GM12864 (cell line): ENCODE data around the gene C17orf100.
"Not testable (repeated sequence)": the region's sequence is repeated elsewhere in the genome, so short reads cannot be mapped to it uniquely, and the experiment has no call there.

Experiments used
- DNase-seq: peaks from one replicate; pipeline ENCODE4 v3.0.0-alpha.2; 2011; ENCODE audit warnings: low read depth
- H3K4me3 ChIP-seq: 2 replicates; pipeline ENCODE4 v1.5.1; 2011; ENCODE audit warnings: mild to moderate bottlenecking, low read depth, low read length, control low read depth
- CTCF ChIP-seq: IDR thresholded peaks from 2 replicates; pipeline ENCODE4 v1.5.1; 2011; ENCODE audit warnings: low read depth, mild to moderate bottlenecking, moderate library complexity, low read length, control low read depth, inconsistent platforms; ENCODE audit errors: missing control alignments

C17orf100 gene

GRCh38 chr17:6654841-6655731 lies 3.5 kb downstream of the C17orf100 start:
- no peak for DNase-seq
- no peak for TF ChIP-seq CTCF
- no peak overlapping the region for H3K4me3 ChIP-seq

GRCh38 chr17:6655732-6656361 lies 4.3 kb downstream of the C17orf100 start:
- DNase-seq, result not testable (repeated sequence)
- peak overlapping the region; percentile 29; the same call in 1 of the 2 replicates for H3K4me3 ChIP-seq

GRCh38 chr17:6656797-6657632 lies 5.5 kb downstream of the C17orf100 start:
- H3K4me3 ChIP-seq, result peak overlapping the region; percentile 66
- DNase-seq, result not testable (repeated sequence)

GRCh38 chr17:6657633-6658287 lies 6.2 kb downstream of the C17orf100 start:
- DNase-seq, result no peak
- H3K4me3 ChIP-seq, result peak overlapping the region; percentile 66
- TF ChIP-seq CTCF, result no peak

- not testable (repeated sequence) for H3K4me3 ChIP-seq, DNase-seq
Observed at GRCh38 chr17:6658411-6658810, 6.8 kb downstream of the C17orf100 start.

- H3K4me3 ChIP-seq, result no peak overlapping the region
- no peak for TF ChIP-seq CTCF
- no peak for DNase-seq
Observed at GRCh38 chr17:6660101-6660500, 8.5 kb downstream of the C17orf100 start.

- H3K4me3 ChIP-seq, result peak overlapping the region; percentile 17; the same call in 1 of the 2 replicates
- peak; percentile 68 for DNase-seq
Observed at GRCh38 chr17:6660805-6661463, 9.4 kb downstream of the C17orf100 start.

More at GRCh38 chr17:6660805-6661463, 9.4 kb downstream of the C17orf100 start:
- TF ChIP-seq CTCF, result no peak
